Body of pancreas (tissue), 4 donors: ENCODE data around the gene SKP1.

Source experiments
- CTCF ChIP-seq, 7 experiments: fragments of 450-650 bp in 4 of 7; fragments of 200-600 bp in 3 of 7; sonication (generic) in 3 of 7; IDR thresholded peaks; one replicate each; pipeline ENCODE4 v1.5.1; 2016 to 2019; ENCODE audit warnings: antibody characterized with exemption in 7 of 7
- POLR2A ChIP-seq, 3 donors: fragments of 450-650 bp; IDR thresholded peaks; one replicate each; pipeline ENCODE4 v1.6.1; 2016; ENCODE audit warnings: antibody characterized with exemption in 3 of 3, mild to moderate bottlenecking in 2 of 3

- TF ChIP-seq CTCF (IDR thresholded peaks at IDR 0.05) (no peak), POLR2A (IDR thresholded peaks at IDR 0.05) (no peak)
These were observed 27.0 kb downstream of the SKP1 start for GRCh38 chr5:134149571-134150303.
